GM10266 (cell line): ENCODE data around the gene PLXNB2.

ENCODE experiments used
- DNase-seq: peaks from one replicate; pipeline ENCODE4 v3.0.0; 2012; ENCODE audit errors: extremely low spot score
- CTCF ChIP-seq: IDR thresholded peaks from 2 replicates; pipeline ENCODE4 v1.5.1; 2012; ENCODE audit warnings: mild to moderate bottlenecking, low read depth; ENCODE audit not compliant: control insufficient read depth, insufficient read depth; ENCODE audit errors: missing control alignments

PLXNB2 gene

GRCh38 chr22:50243685-50244419, 63.6 kb downstream of the PLXNB2 start:
- no peak for TF ChIP-seq CTCF
- DNase-seq, result no peak

- no peak for DNase-seq
- TF ChIP-seq CTCF, result no peak
Observed at GRCh38 chr22:50242406-50242949, 65.0 kb downstream of the PLXNB2 start.

- DNase-seq, result no peak
- no peak for TF ChIP-seq CTCF
Observed at GRCh38 chr22:50238755-50239154, 68.7 kb downstream of the PLXNB2 start.

- no peak for DNase-seq
- peak; percentile 49 for TF ChIP-seq CTCF
Observed at GRCh38 chr22:50236731-50237409, 70.6 kb downstream of the PLXNB2 start.

- DNase-seq, result no peak
- TF ChIP-seq CTCF, result no peak
Observed at GRCh38 chr22:50233223-50233622, 74.2 kb downstream of the PLXNB2 start.

GRCh38 chr22:50232481-50233151, 74.8 kb downstream of the PLXNB2 start:
- TF ChIP-seq CTCF, result no peak
- no peak for DNase-seq

- no peak for TF ChIP-seq CTCF
- no peak for DNase-seq
Observed at GRCh38 chr22:50229370-50229769, 78.1 kb downstream of the PLXNB2 start.
